Effector CD8-positive, alpha-beta T cell (primary cell): Measurements from ENCODE around the gene AURKB.
"Not testable (repeated sequence)": the region's sequence is repeated elsewhere in the genome, so short reads cannot be mapped to it uniquely, and the experiment has no call there.

Experiments
- DNase-seq: peaks from one replicate; lab custom pipeline; 2025; lab: John Stamatoyannopoulos, UW

Gene AURKB

DNA sequence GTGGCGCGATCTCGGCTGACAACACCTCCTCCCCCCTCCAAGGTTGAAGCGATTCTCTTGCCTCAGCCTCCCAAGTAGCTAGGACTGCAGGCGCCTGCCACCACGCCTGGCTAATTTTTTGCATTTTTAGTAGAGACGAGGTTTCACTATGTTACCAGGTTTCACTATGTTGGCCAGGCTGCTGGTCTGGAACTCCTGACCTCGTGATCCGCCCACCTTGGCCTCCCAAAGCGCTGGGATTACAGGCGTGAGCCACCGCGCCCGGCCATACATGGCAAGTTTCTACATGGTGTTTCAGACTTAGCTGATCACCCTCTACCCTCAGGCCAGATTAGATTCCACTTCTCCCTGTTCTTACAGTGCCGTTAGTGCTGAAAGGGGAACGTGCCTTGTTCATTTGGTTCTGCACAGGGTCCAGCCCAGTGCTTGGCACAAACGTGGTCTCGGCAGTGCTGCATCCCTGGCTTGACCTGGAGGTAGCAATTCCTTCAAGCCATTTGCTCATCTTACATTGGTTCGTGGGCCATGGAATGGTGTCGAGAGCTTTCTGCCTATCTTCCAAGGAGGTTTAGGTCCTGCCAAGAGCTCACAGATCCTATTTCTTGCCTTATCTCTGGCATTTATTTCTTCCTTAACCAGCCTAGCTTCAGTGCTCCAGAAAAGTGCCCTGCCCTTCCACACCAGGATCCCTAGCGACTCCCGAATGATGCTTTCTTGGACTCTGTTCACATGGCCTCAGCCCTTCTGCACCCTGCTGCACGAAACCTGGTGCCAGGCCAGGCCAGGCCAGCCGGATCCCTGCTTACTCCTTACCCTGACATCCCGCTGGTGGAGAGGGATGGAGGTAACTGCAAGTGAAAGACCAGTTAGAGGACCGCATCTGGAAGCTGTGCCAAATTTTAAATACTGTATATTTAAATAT lies 14.8 kb upstream of the AURKB start:
- DNase-seq = no peak

DNA sequence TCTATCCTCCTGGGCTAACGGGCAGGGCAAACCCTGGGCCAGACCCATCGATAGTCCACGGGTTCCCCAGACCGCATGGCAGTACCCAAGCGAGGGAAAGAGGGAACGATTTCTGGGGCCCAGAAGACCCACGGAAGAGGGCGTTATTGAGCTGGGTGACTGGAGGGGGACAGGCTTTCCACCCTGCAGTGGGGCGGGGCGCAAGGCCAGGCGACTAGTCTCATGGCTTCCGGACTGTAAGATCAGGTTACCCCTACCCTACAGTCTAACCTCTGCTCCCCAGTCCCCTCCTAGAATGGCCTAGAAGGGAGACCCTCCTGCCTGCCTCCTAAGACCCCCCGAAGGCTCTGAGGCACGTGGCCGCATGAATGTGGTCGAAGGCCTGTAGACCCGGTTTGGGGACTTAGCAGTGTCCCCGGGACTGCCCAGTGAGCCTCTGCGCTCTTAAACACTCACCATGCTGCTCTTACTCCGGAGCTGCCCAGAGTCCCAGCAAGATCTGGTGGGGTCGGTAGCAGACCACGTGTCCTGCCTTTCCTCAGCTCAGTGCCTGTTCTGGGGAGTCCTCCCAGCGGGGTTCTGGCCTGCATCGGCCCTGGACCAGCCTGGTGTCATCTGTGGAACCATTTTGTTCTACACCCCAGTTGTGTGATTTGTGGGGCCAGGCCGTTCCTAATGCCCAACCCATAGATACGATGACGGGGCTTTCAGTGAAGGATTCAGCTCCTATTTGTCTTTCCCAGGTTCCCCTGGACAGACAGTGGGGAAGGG lies 13.2 kb upstream of the AURKB start:
- peak; percentile 34 for DNase-seq

DNA sequence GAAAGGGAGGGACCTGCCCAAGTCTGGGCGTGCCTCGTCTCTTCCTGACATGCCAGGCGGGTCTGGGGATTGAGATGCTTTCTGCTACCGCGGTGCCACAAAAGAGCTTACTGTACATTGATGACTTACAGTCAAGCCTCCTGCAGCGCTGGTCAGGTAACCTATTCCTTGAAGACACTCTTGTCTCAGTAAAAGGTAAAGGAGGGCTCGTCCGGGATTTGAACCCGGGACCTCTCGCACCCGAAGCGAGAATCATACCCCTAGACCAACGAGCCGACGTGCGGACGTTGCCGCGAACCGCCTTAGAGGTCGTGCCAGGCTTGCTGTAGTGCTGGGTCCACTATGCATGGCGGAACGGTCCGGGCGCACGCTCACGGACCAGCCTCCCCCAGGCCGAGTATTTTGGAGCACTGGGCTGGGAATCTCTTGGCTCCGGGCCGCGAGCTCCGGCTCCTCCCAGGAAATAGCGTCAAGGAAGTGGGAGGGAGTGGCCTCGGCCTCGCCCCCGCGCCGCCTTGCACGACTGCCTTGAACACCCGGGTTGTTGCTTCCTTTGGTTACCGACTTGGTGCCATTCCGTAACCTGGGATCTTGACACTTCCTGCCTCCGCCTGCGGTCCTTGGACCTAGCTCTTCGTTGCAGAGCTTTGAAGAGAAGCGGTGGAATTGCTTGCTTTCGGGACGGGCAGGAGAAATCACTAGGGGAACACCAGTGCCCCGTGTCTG lies 12.4 kb upstream of the AURKB start:
- DNase-seq = peak; percentile 91

DNA sequence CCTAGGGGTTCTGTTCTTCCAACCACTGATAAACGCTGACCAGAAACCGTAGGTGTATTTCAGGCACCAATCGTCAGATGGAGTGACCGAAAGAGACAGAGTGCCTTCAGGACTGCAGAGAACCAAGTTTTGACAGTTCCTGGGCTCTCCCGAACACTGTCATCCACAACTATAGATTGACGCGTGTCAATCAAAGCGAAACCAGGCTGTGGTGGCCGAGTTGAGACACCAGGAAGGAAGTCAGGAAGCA lies 11.9 kb upstream of the AURKB start:
- DNase-seq = no peak

GRCh38 chr17:8221663-8222379 lies 11.4 kb upstream of the AURKB start:
- peak; percentile 86 for DNase-seq

- peak; percentile 81 for DNase-seq
Observed at GRCh38 chr17:8220783-8221662, 10.6 kb upstream of the AURKB start.

- DNase-seq = not testable (repeated sequence)
Observed at GRCh38 chr17:8214000-8214399, 3.6 kb upstream of the AURKB start.

DNA sequence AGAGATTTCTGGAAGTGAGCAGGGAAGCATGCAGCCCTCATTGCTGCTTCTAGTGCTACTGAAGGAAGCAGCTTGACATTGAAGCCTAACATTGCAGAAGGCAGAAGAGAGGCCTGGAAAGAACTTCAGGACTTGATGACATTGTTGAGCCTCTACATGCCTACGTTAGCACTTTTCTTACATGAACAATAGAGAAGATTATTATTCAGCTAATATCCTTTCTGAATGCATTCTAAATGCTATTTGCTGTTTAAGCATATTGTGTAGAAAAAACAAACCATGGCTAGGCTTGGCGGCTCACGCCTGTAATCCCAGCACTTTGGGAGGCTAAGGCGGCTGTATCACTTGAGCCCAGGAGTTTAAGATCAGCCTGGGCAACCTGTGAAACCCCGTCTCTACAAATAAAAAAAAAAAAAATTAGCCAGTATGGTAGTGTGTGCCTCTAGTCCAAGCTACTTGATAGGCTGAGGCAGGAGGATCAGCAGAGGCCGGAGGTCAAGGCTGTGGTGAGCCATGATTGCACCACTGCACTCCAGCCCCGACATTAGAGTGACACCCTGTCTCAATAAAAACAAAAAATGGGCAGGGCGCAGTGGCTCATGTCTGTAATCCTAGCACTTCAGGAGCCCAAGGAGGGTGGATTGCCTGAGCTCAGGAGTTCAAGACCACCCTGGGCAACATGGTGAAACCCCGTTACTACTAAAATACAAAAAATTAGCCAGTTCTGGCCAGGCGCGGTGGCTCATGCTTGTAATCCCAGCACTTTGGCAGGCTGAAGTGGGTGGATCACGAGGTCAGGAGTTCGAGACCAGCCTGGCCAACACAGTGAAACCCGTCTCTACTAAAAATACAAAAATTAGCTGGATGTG lies 2.2 kb upstream of the AURKB start:
- no peak for DNase-seq

- DNase-seq = no peak
Observed at GRCh38 chr17:8210761-8211458, 535 bp upstream of the AURKB start.

DNA sequence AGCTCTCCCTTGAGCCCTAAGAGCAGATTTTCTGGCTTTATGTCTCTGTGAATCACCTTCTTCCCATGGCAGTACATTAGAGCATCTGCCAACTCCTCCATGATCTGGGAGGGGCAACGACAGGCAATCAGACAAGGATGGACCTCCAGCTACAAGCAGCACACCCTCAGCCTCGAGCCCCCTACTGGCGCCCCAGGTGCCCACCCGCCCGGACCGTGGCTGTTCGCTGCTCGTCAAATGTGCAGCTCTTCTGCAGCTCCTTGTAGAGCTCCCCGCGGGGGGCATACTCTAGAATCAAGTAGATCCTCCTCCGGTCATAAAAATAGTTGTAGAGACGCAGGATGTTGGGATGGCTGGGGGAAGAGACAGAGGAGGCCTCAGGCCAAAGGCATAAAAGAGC lies 3.8 kb downstream of the AURKB start:
- DNase-seq = no peak

- DNase-seq = no peak
Observed at GRCh38 chr17:8204761-8205555, 5.4 kb downstream of the AURKB start.

- peak; percentile 12 for DNase-seq
Observed at GRCh38 chr17:8192070-8192815, 18.1 kb downstream of the AURKB start.

GRCh38 chr17:8190506-8190905 lies 19.9 kb downstream of the AURKB start:
- no peak for DNase-seq

GRCh38 chr17:8189711-8190477 lies 20.5 kb downstream of the AURKB start, which contains the start of gene BORCS6:
BORCS6 (minus strand) TSS chr17:8190180; CDS start chr17:8190140, 40 bp downstream.
- peak; percentile 91 for DNase-seq

GRCh38 chr17:8189041-8189710 lies 21.2 kb downstream of the AURKB start:
- peak; percentile 20 for DNase-seq

- peak; percentile 11 for DNase-seq
Observed at GRCh38 chr17:8188263-8188839, 22.0 kb downstream of the AURKB start.
